Panc1 (cell line): ENCODE results near the gene DRC3. TPM values are rescaled to one million over a fixed set of nuclear protein-coding genes. Genes with fewer than 3 reads are reported as not detected.

Source experiments
- ATAC-seq: fragments of 200-7000 bp; cut with Tn5 transposase; 2 replicates; pipeline ENCODE4 v1.9.1; 2020; ENCODE audit warnings: mild to moderate bottlenecking, moderate library complexity
- BruUV-seq: library from RNA; stranded (reverse); fragments of 400-500 nt; replicated peaks from 2 replicates; lab custom pipeline; 2021; lab: Mats Ljungman, UMichigan
- CTCF ChIA-PET: fragments of 300-600 bp; sonication (Branson Sonifier 250); formaldehyde crosslinking; loops from one replicate; lab custom pipeline; 2022; ENCODE audit warnings: antibody characterized with exemption; lab: Charles Lee
- POLR2A ChIA-PET: fragments of 300-600 bp; sonication (Branson Sonifier 250); formaldehyde crosslinking; loops from one replicate; lab custom pipeline; 2022; ENCODE audit warnings: antibody characterized with exemption; lab: Charles Lee
- DNase-seq: peaks from one replicate; pipeline ENCODE4 v3.0.0-alpha.2; 2010; ENCODE audit warnings: low read depth, low spot score
- H3K27ac ChIP-seq: 2 replicates; pipeline ENCODE4 v1.5.1; 2011; ENCODE audit warnings: mild to moderate bottlenecking, low read length, inconsistent platforms
- H3K27me3 ChIP-seq: fragments of 200-500 bp; sonication (Bioruptor generic); 2 replicates; pipeline ENCODE4 v1.6.0; 2014; ENCODE audit warnings: low read length, inconsistent platforms; ENCODE audit not compliant: control insufficient read depth, insufficient read depth
- H3K36me3 ChIP-seq: fragments of 200-500 bp; sonication (Bioruptor generic); 2 replicates; pipeline ENCODE4 v1.5.1; 2014; ENCODE audit warnings: inconsistent platforms, mild to moderate bottlenecking, low read length, moderate library complexity; ENCODE audit not compliant: control insufficient read depth, insufficient read depth
- H3K4me1 ChIP-seq: 2 replicates; pipeline ENCODE4 v1.5.1; 2011; ENCODE audit warnings: inconsistent platforms, mild to moderate bottlenecking, low read length, moderate library complexity; ENCODE audit not compliant: control insufficient read depth, insufficient read depth
- H3K4me3 ChIP-seq, 2 experiments: 2 replicates each; pipeline ENCODE4 v1.5.1; 2011 to 2012; ENCODE audit warnings: low read depth in 2 of 2, low read length in 2 of 2, mild to moderate bottlenecking in 2 of 2, inconsistent platforms in 1 of 2, moderate library complexity in 1 of 2
- H3K9me3 ChIP-seq: fragments of 200-500 bp; sonication (Bioruptor generic); 2 replicates; pipeline ENCODE4 v1.5.1; 2014; ENCODE audit warnings: low read depth, mild to moderate bottlenecking, inconsistent platforms, low read length, moderate library complexity; ENCODE audit not compliant: control insufficient read depth, insufficient read depth
- CTCF ChIP-seq: fragments of 450-650 bp; IDR thresholded peaks from 2 replicates; pipeline ENCODE4 v1.5.1; 2017; ENCODE audit warnings: mild to moderate bottlenecking
- POLR2AphosphoS5 ChIP-seq: IDR thresholded peaks from 2 replicates; pipeline ENCODE4 v1.6.1; 2012; ENCODE audit warnings: mild to moderate bottlenecking, low read depth, low read length, moderate library complexity
- REST ChIP-seq, 2 experiments: IDR thresholded peaks; 2 replicates each; pipeline ENCODE4 v1.6.1; 2011 to 2012; ENCODE audit warnings: low read depth in 2 of 2, control low read depth in 1 of 2, low read length in 1 of 2, mild to moderate bottlenecking in 1 of 2, moderate library complexity in 1 of 2; ENCODE audit not compliant: insufficient read depth in 1 of 2
- SIN3A ChIP-seq: IDR thresholded peaks from 2 replicates; pipeline ENCODE4 v1.6.1; 2012; ENCODE audit warnings: low read depth, mild to moderate bottlenecking, low read length, moderate library complexity, borderline replicate concordance; ENCODE audit not compliant: insufficient read depth
- TCF7L2 ChIP-seq: IDR thresholded peaks from 2 replicates; pipeline ENCODE4 v1.6.1; 2011; ENCODE audit warnings: mild to moderate bottlenecking, low read depth, low read length, inconsistent platforms
- in situ Hi-C: cut with HindIII; loops from 2 replicates; pipeline ENCODE4 v1.10.0; 2016; ENCODE audit warnings: low sequenced_read_pairs, low pct_unique_long_range_greater_than_20kb
- intact Hi-C: fragments of 100-400 bp; cut with micrococcal nuclease; formaldehyde crosslinking; loops from one replicate; pipeline ENCODE4 v1.10.0; 2022; ENCODE audit not compliant: unreplicated experiment
- total RNA-seq: library from RNA; stranded (reverse); gene quantifications from one replicate; pipeline ENCODE4 v1.2.1, GENCODE V29; 2021; ENCODE audit not compliant: unreplicated experiment

The DRC3 gene
- total RNA-seq, 1 experiment from 2014 or later = 3.6 TPM

GRCh38 chr17:17960500-17961030 is 12.1 kb upstream of the DRC3 start:
- Histone ChIP-seq H3K36me3 (no peaks in the 10 kb centered on the region), H3K4me1 (peaks cover 54% of the 10 kb centered on the region), H3K27ac (peak overlapping the region; percentile 97), H3K27me3 (no peaks in the 10 kb centered on the region), H3K4me3 (no peak overlapping the region), H3K9me3 (no peaks in the 10 kb centered on the region)
- intact Hi-C loops = no loop called here
- ATAC-seq = no peak
- no TSS peak for BruUV-seq
- ChIA-PET CTCF (no interaction called here), POLR2A (no interaction called here)
- in situ Hi-C loops = no loop called here
- no peak for DNase-seq
- TF ChIP-seq POLR2AphosphoS5 = no peak
- no peak for TF ChIP-seq TCF7L2
- TF ChIP-seq CTCF = no peak
- no peak for TF ChIP-seq SIN3A
- TF ChIP-seq REST (IDR thresholded peaks at IDR 0.05; ENCODE audit: insufficient read depth in 1 of 2, low read depth in 2 of 2, low read length in 1 of 2) = no peak

- no peaks in the 10 kb centered on the region for H3K36me3 ChIP-seq
- no TSS peak for BruUV-seq
- intact Hi-C loops (no loop called here), in situ Hi-C loops (no loop called here)
- ATAC-seq = no peak
- H3K9me3 ChIP-seq = no peaks in the 10 kb centered on the region
- DNase-seq = no peak
- peaks cover 58% of the 10 kb centered on the region for H3K4me1 ChIP-seq
- CTCF ChIA-PET = no interaction called here
- TF ChIP-seq TCF7L2 (no peak), CTCF (no peak), SIN3A (no peak)
- no peak overlapping the region for H3K4me3 ChIP-seq
- no peaks in the 10 kb centered on the region for H3K27me3 ChIP-seq
- POLR2A ChIA-PET = no interaction called here
- peak overlapping the region; percentile 63 for H3K27ac ChIP-seq
Measured at GRCh38 chr17:17963066-17963465, 9.6 kb upstream of the DRC3 start.
